Gastrocnemius medialis (tissue), 4 donors: ENCODE measurements around the gene FAM217A.

Source experiments
- POLR2A ChIP-seq, 2 donors: fragments of 450-650 bp; IDR thresholded peaks; one replicate each; pipeline ENCODE4 v1.6.1; 2017; ENCODE audit warnings: antibody characterized with exemption in 2 of 2, mild to moderate bottlenecking in 2 of 2, moderate library complexity in 2 of 2
- TF ChIP-seq, protein P1 (sequence below), 5 experiments: fragments of 450-650 bp in 3 of 5; fragments of 200-600 bp in 2 of 5; sonication (generic) in 2 of 5; IDR thresholded peaks in 4 of 5; conservative IDR thresholded peaks in 1 of 5; 1 replicate in 4 of 5; 2 replicates in 1 of 5; pipeline ENCODE4 v1.5.1; 2016 to 2019; ENCODE audit warnings: antibody characterized with exemption in 5 of 5, mild to moderate bottlenecking in 3 of 5, moderate library complexity in 3 of 5

GRCh38 chr6:4057036-4057435 lies 21.9 kb downstream of the FAM217A start:
- TF ChIP-seq, protein P1, sequence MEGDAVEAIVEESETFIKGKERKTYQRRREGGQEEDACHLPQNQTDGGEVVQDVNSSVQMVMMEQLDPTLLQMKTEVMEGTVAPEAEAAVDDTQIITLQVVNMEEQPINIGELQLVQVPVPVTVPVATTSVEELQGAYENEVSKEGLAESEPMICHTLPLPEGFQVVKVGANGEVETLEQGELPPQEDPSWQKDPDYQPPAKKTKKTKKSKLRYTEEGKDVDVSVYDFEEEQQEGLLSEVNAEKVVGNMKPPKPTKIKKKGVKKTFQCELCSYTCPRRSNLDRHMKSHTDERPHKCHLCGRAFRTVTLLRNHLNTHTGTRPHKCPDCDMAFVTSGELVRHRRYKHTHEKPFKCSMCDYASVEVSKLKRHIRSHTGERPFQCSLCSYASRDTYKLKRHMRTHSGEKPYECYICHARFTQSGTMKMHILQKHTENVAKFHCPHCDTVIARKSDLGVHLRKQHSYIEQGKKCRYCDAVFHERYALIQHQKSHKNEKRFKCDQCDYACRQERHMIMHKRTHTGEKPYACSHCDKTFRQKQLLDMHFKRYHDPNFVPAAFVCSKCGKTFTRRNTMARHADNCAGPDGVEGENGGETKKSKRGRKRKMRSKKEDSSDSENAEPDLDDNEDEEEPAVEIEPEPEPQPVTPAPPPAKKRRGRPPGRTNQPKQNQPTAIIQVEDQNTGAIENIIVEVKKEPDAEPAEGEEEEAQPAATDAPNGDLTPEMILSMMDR (IDR thresholded peaks at IDR 0.05 in 4 of 5, conservative IDR thresholded peaks at IDR 0.05 in 1 of 5) = no peak
- no peak for TF ChIP-seq POLR2A (IDR thresholded peaks at IDR 0.05)
